NB4 (cell line): ENCODE measurements around the gene KIRREL3.

ENCODE experiments used
- MYC ChIP-seq: IDR thresholded peaks from 2 replicates; pipeline ENCODE4 v1.6.1; 2011; ENCODE audit warnings: low read depth, low read length
- POLR2A ChIP-seq: IDR thresholded peaks from 2 replicates; pipeline ENCODE4 v1.6.1; 2011; ENCODE audit warnings: mild to moderate bottlenecking; ENCODE audit not compliant: insufficient read length; ENCODE audit errors: extremely low read depth
- TF ChIP-seq, protein P1 (sequence below): IDR thresholded peaks from one replicate; pipeline ENCODE4 v1.5.1; 2012; ENCODE audit warnings: low read depth, low read length
- TF ChIP-seq, protein P2 (sequence below): IDR thresholded peaks from 2 replicates; pipeline ENCODE4 v1.6.1; 2011; ENCODE audit warnings: low read depth, low read length

DNA sequence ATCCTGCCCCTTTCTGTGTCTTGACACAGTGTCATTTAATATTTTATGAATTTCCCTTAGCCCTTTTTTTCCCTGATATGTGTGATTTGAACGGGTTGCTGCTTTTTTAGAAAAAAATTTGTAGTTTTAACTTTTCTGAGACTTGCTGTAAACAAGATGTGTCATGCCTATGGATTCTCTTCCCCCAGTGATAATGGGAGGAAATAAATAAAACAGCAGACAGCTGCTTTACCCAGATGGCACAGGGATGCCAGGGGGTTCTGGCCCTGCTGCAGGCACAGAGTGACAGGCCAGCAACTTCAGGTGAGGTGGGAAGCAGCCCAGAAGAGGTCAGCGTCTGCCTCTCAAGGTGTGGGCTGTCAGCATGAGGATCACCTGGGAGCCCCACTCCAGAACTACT, 266.9 kb downstream of the KIRREL3 start:
- TF ChIP-seq, protein P1, sequence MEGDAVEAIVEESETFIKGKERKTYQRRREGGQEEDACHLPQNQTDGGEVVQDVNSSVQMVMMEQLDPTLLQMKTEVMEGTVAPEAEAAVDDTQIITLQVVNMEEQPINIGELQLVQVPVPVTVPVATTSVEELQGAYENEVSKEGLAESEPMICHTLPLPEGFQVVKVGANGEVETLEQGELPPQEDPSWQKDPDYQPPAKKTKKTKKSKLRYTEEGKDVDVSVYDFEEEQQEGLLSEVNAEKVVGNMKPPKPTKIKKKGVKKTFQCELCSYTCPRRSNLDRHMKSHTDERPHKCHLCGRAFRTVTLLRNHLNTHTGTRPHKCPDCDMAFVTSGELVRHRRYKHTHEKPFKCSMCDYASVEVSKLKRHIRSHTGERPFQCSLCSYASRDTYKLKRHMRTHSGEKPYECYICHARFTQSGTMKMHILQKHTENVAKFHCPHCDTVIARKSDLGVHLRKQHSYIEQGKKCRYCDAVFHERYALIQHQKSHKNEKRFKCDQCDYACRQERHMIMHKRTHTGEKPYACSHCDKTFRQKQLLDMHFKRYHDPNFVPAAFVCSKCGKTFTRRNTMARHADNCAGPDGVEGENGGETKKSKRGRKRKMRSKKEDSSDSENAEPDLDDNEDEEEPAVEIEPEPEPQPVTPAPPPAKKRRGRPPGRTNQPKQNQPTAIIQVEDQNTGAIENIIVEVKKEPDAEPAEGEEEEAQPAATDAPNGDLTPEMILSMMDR: no peak
- TF ChIP-seq POLR2A: no peak
- TF ChIP-seq, protein P2, sequence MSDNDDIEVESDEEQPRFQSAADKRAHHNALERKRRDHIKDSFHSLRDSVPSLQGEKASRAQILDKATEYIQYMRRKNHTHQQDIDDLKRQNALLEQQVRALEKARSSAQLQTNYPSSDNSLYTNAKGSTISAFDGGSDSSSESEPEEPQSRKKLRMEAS: no peak
- no peak for TF ChIP-seq MYC
